HepG2 (cell line): ENCODE measurements around the gene NT5C3B. TPM values are rescaled to one million over a fixed set of nuclear protein-coding genes. Genes with fewer than 3 reads are reported as not detected.
A peak's percentile ranks its signal among the peaks of the same experiment; 100 is the strongest.

Experiments
- HINFP ChIP-seq: sonication (generic); formaldehyde crosslinking; IDR thresholded peaks from 2 replicates; pipeline ENCODE4 v1.4.0; 2020; ENCODE audit warnings: low read depth, mild to moderate bottlenecking, missing genetic modification reagents
- MEF2D ChIP-seq: sonication (generic); formaldehyde crosslinking; IDR thresholded peaks from 2 replicates; pipeline ENCODE4 v1.5.1; 2020; ENCODE audit warnings: mild to moderate bottlenecking, missing genetic modification reagents
- MIXL1 ChIP-seq: IDR thresholded peaks from 2 replicates; pipeline ENCODE4 v1.6.1; 2016
- MYNN ChIP-seq: sonication (generic); formaldehyde crosslinking; IDR thresholded peaks from 2 replicates; pipeline ENCODE4 v1.4.0; 2020; ENCODE audit warnings: mild to moderate bottlenecking, low read depth, missing genetic modification reagents
- RBFOX2 ChIP-seq: fragments of 200-400 bp; formaldehyde crosslinking; IDR thresholded peaks from 2 replicates; pipeline ENCODE4 v1.6.1; 2017; ENCODE audit warnings: low read depth, mild to moderate bottlenecking, low read length
- RXRA ChIP-seq: sonication (generic); formaldehyde crosslinking; IDR thresholded peaks from 2 replicates; pipeline ENCODE4 v1.5.1; 2020; ENCODE audit warnings: missing genetic modification reagents
- TEAD3 ChIP-seq: optimal IDR thresholded peaks from 2 replicates; pipeline ENCODE3; 2016; ENCODE audit warnings: borderline replicate concordance
- TSC22D2 ChIP-seq: sonication (generic); formaldehyde crosslinking; IDR thresholded peaks from 2 replicates; pipeline ENCODE4 v1.5.1; 2020; ENCODE audit warnings: missing genetic modification reagents, mild to moderate bottlenecking, borderline replicate concordance
- ZBTB37 ChIP-seq: sonication (generic); formaldehyde crosslinking; IDR thresholded peaks from 2 replicates; pipeline ENCODE4 v1.4.0; 2020; ENCODE audit warnings: mild to moderate bottlenecking, missing genetic modification reagents
- ZC3H13 ChIP-seq: sonication (generic); formaldehyde crosslinking; IDR thresholded peaks from 2 replicates; pipeline ENCODE4 v1.8.1; 2023; ENCODE audit warnings: mild to moderate bottlenecking, missing genetic modification reagents, moderate library complexity
- ZFP36L1 ChIP-seq: sonication (generic); formaldehyde crosslinking; IDR thresholded peaks from 2 replicates; pipeline ENCODE4 v1.8.0; 2022; ENCODE audit warnings: mild to moderate bottlenecking, missing genetic modification reagents, moderate library complexity
- ZNF207 ChIP-seq: fragments of 450-650 bp; IDR thresholded peaks from 2 replicates; pipeline ENCODE4 v1.6.1; 2016; ENCODE audit warnings: antibody characterized with exemption, borderline replicate concordance
- ZNF224 ChIP-seq: sonication (generic); formaldehyde crosslinking; IDR thresholded peaks from 2 replicates; pipeline ENCODE4 v1.5.0; 2020; ENCODE audit warnings: mild to moderate bottlenecking, missing genetic modification reagents
- ZNF33B ChIP-seq: sonication (generic); formaldehyde crosslinking; IDR thresholded peaks from 2 replicates; pipeline ENCODE4 v1.5.1; 2020; ENCODE audit warnings: mild to moderate bottlenecking, missing genetic modification reagents
- ZNF44 ChIP-seq: sonication (generic); formaldehyde crosslinking; IDR thresholded peaks from 2 replicates; pipeline ENCODE4 v1.5.1; 2020; ENCODE audit warnings: mild to moderate bottlenecking, missing genetic modification reagents
- ZNF615 ChIP-seq: sonication (generic); formaldehyde crosslinking; IDR thresholded peaks from 2 replicates; pipeline ENCODE4 v1.5.0; 2020; ENCODE audit warnings: mild to moderate bottlenecking, missing genetic modification reagents, borderline replicate concordance
- ZNF691 ChIP-seq: sonication (generic); formaldehyde crosslinking; IDR thresholded peaks from 2 replicates; pipeline ENCODE4 v1.4.0; 2020; ENCODE audit warnings: missing genetic modification reagents, low read depth, mild to moderate bottlenecking, borderline replicate concordance
- ZNF777 ChIP-seq: sonication (generic); formaldehyde crosslinking; IDR thresholded peaks from 2 replicates; pipeline ENCODE4 v1.4.0; 2020; ENCODE audit warnings: missing genetic modification reagents
- ZNF841 ChIP-seq: sonication (generic); formaldehyde crosslinking; IDR thresholded peaks from 2 replicates; pipeline ENCODE4 v1.8.1; 2023; ENCODE audit warnings: missing genetic modification reagents, borderline replicate concordance
- ZNF883 ChIP-seq: sonication (generic); formaldehyde crosslinking; IDR thresholded peaks from 2 replicates; pipeline ENCODE4 v1.5.1; 2020; ENCODE audit warnings: mild to moderate bottlenecking, missing genetic modification reagents; ENCODE audit errors: not compliant biosample characterization
- polyA plus RNA-seq, 8 experiments: library from polyadenylated mRNA; depleted of rRNA in 3 of 8; stranded (reverse) in 7 of 8; unstranded in 1 of 8; fragments of >200 nt; fragmentation: Illumina TruSeq in 4 of 8; extraction: Trizol in 4 of 8; gene quantifications; 2 replicates each; pipeline versions ENCODE4 v1.2.1 to v1.2.3, GENCODE V29; 2011 to 2016; ENCODE audit warnings: low read depth in 4 of 8, missing spikeins in 1 of 8, mixed read lengths in 1 of 8; ENCODE audit not compliant: insufficient read depth in 1 of 8
- total RNA-seq, 5 experiments: library from RNA; depleted of rRNA; stranded (reverse); fragments of >200 nt; fragmentation: Illumina TruSeq; extraction: Trizol; gene quantifications; 2 replicates each; pipeline ENCODE4 v1.2.3, GENCODE V29; 2016; ENCODE audit warnings: low read depth in 1 of 5
- TF ChIP-seq, protein P1 (sequence below): sonication (generic); formaldehyde crosslinking; IDR thresholded peaks from 2 replicates; pipeline ENCODE4 v1.4.0; 2020; ENCODE audit warnings: missing genetic modification reagents
- TF ChIP-seq, protein P2 (sequence below): sonication (generic); formaldehyde crosslinking; IDR thresholded peaks from 2 replicates; pipeline ENCODE4; 2020; ENCODE audit warnings: missing genetic modification reagents, mild to moderate bottlenecking, borderline replicate concordance

NT5C3B gene
- total and polyA plus RNA-seq, 2 of the 13 experiments (the other 11 are each of a cell fraction or from before 2014, with no cell fraction given), result 104 to 126 TPM

- TF ChIP-seq HINFP (CRISPR knock-in tag), result no peak
- TF ChIP-seq ZNF841 (CRISPR knock-in tag), result peak; percentile 60; the same call in 1 of the 2 replicates
- TF ChIP-seq RXRA, result peak; percentile 29; the same call in 1 of the 2 replicates
- peak; percentile 5; the same call in 1 of the 2 replicates for TF ChIP-seq ZNF691 (CRISPR knock-in tag)
- 0 out of 2 replicates have a peak, but pooled peaks have one; percentile 52 for TF ChIP-seq MYNN (CRISPR knock-in tag)
- TF ChIP-seq TSC22D2 (CRISPR knock-in tag), result no peak
- TF ChIP-seq ZC3H13, result peak; percentile 82; the same call in 1 of the 2 replicates
- TF ChIP-seq RBFOX2, result no peak
- peak; percentile 68; the same call in 1 of the 2 replicates for TF ChIP-seq ZNF224 (CRISPR knock-in tag)
- peak; percentile 24; the same call in 1 of the 2 replicates for TF ChIP-seq MEF2D
- peak; percentile 19 for TF ChIP-seq ZNF883 (CRISPR knock-in tag)
- TF ChIP-seq, protein P1, sequence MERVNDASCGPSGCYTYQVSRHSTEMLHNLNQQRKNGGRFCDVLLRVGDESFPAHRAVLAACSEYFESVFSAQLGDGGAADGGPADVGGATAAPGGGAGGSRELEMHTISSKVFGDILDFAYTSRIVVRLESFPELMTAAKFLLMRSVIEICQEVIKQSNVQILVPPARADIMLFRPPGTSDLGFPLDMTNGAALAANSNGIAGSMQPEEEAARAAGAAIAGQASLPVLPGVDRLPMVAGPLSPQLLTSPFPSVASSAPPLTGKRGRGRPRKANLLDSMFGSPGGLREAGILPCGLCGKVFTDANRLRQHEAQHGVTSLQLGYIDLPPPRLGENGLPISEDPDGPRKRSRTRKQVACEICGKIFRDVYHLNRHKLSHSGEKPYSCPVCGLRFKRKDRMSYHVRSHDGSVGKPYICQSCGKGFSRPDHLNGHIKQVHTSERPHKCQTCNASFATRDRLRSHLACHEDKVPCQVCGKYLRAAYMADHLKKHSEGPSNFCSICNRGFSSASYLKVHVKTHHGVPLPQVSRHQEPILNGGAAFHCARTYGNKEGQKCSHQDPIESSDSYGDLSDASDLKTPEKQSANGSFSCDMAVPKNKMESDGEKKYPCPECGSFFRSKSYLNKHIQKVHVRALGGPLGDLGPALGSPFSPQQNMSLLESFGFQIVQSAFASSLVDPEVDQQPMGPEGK (CRISPR knock-in tag), result peak; percentile 89
- TF ChIP-seq, protein P2, sequence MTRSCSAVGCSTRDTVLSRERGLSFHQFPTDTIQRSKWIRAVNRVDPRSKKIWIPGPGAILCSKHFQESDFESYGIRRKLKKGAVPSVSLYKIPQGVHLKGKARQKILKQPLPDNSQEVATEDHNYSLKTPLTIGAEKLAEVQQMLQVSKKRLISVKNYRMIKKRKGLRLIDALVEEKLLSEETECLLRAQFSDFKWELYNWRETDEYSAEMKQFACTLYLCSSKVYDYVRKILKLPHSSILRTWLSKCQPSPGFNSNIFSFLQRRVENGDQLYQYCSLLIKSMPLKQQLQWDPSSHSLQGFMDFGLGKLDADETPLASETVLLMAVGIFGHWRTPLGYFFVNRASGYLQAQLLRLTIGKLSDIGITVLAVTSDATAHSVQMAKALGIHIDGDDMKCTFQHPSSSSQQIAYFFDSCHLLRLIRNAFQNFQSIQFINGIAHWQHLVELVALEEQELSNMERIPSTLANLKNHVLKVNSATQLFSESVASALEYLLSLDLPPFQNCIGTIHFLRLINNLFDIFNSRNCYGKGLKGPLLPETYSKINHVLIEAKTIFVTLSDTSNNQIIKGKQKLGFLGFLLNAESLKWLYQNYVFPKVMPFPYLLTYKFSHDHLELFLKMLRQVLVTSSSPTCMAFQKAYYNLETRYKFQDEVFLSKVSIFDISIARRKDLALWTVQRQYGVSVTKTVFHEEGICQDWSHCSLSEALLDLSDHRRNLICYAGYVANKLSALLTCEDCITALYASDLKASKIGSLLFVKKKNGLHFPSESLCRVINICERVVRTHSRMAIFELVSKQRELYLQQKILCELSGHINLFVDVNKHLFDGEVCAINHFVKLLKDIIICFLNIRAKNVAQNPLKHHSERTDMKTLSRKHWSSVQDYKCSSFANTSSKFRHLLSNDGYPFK (CRISPR knock-in tag), result no peak; the same call in 1 of the 2 replicates
- peak; percentile 4 for TF ChIP-seq TEAD3 (CRISPR knock-in tag)
- no peak for TF ChIP-seq MIXL1 (CRISPR knock-in tag)
- no peak for TF ChIP-seq ZNF44 (CRISPR knock-in tag)
- TF ChIP-seq ZFP36L1, result no peak
- TF ChIP-seq ZNF207, result no peak
- peak; percentile 30 for TF ChIP-seq ZNF33B
- no peak for TF ChIP-seq ZNF777
- 0 out of 2 replicates have a peak, but pooled peaks have one; percentile 25 for TF ChIP-seq ZBTB37 (CRISPR knock-in tag)
- TF ChIP-seq ZNF615 (CRISPR knock-in tag), result peak; percentile 61; the same call in 1 of the 2 replicates
Observed at GRCh38 chr17:41785859-41786226, 50.2 kb downstream of the NT5C3B start (continued).
